H9 (cell line): ENCODE results near the gene DNAJC18. TPM values are rescaled to one million over a fixed set of nuclear protein-coding genes. Genes with fewer than 3 reads are reported as not detected.

ENCODE experiments used
- DNase-seq: peaks from one replicate; pipeline ENCODE4 v3.0.0-alpha.2; 2017
- H2AFZ ChIP-seq: one replicate; pipeline ENCODE4 v1.6.1; 2013; ENCODE audit warnings: mild to moderate bottlenecking, low read length, control low read depth, moderate library complexity
- H2AK5ac ChIP-seq: 2 replicates; pipeline ENCODE4 v1.6.1; 2013; ENCODE audit warnings: low read length, control low read depth, mixed read lengths; ENCODE audit not compliant: insufficient read length
- H2BK120ac ChIP-seq: one replicate; pipeline ENCODE4 v1.6.1; 2013; ENCODE audit warnings: low read depth, mild to moderate bottlenecking, low read length, control low read depth, inconsistent platforms; ENCODE audit not compliant: poor library complexity, severe bottlenecking
- H2BK12ac ChIP-seq: 2 replicates; pipeline ENCODE4 v1.6.1; 2013; ENCODE audit warnings: low read length, control low read depth, mixed read lengths, low read depth; ENCODE audit not compliant: insufficient read length
- H2BK15ac ChIP-seq: 2 replicates; pipeline ENCODE4 v1.6.1; 2013; ENCODE audit warnings: low read depth, low read length, control low read depth
- H2BK20ac ChIP-seq: one replicate; pipeline ENCODE4 v1.6.1; 2013; ENCODE audit warnings: low read depth, mild to moderate bottlenecking, low read length, control low read depth, inconsistent platforms; ENCODE audit not compliant: poor library complexity, severe bottlenecking
- H2BK5ac ChIP-seq: 2 replicates; pipeline ENCODE4 v1.6.1; 2013; ENCODE audit warnings: low read length, control low read depth, mixed read lengths; ENCODE audit not compliant: insufficient read length
- H3K14ac ChIP-seq: 2 replicates; pipeline ENCODE4 v1.6.1; 2013; ENCODE audit warnings: low read length, control low read depth; ENCODE audit not compliant: insufficient read depth
- H3K18ac ChIP-seq: 2 replicates; pipeline ENCODE4 v1.6.1; 2013; ENCODE audit warnings: low read depth, mild to moderate bottlenecking, mixed read lengths, low read length, control low read depth; ENCODE audit not compliant: insufficient read length
- H3K23ac ChIP-seq: 2 replicates; pipeline ENCODE4 v1.6.1; 2013; ENCODE audit warnings: low read length, control low read depth, mixed read lengths, low read depth; ENCODE audit not compliant: insufficient read length
- H3K23me2 ChIP-seq: 2 replicates; pipeline ENCODE4 v1.6.1; 2013; ENCODE audit warnings: low read depth, mild to moderate bottlenecking, mixed read lengths, low read length, control low read depth; ENCODE audit not compliant: insufficient read length, poor library complexity, severe bottlenecking
- H3K27ac ChIP-seq: 2 replicates; pipeline ENCODE4 v1.5.1; 2013; ENCODE audit warnings: low read length, control low read depth, mixed read lengths, low read depth; ENCODE audit not compliant: insufficient read length
- H3K27me3 ChIP-seq: 2 replicates; pipeline ENCODE4 v1.6.1; 2013; ENCODE audit warnings: low read length, control low read depth, inconsistent platforms; ENCODE audit not compliant: insufficient read depth
- H3K4ac ChIP-seq: 2 replicates; pipeline ENCODE4 v1.6.1; 2013; ENCODE audit warnings: low read depth, mild to moderate bottlenecking, control low read depth, inconsistent platforms, low read length, moderate library complexity
- H3K4me1 ChIP-seq: 2 replicates; pipeline ENCODE4 v1.6.1; 2013; ENCODE audit warnings: low read length, control low read depth, inconsistent platforms; ENCODE audit not compliant: insufficient read depth
- H3K4me2 ChIP-seq: 2 replicates; pipeline ENCODE4 v1.6.1; 2013; ENCODE audit warnings: low read length, control low read depth, mixed read lengths; ENCODE audit not compliant: insufficient read length, insufficient read depth
- H3K56ac ChIP-seq: 2 replicates; pipeline ENCODE4 v1.6.1; 2013; ENCODE audit warnings: low read depth, mild to moderate bottlenecking, mixed read lengths, low read length, control low read depth; ENCODE audit not compliant: insufficient read length
- H3K79me1 ChIP-seq: 2 replicates; pipeline ENCODE4 v1.6.1; 2013; ENCODE audit warnings: low read depth, mild to moderate bottlenecking, moderate library complexity, low read length, control low read depth, inconsistent platforms; ENCODE audit not compliant: insufficient read depth, poor library complexity, severe bottlenecking
- H3K79me2 ChIP-seq: 2 replicates; pipeline ENCODE4 v1.6.1; 2013; ENCODE audit warnings: low read length, control low read depth, inconsistent platforms; ENCODE audit not compliant: insufficient read depth
- H3K9ac ChIP-seq: 2 replicates; pipeline ENCODE4 v1.6.1; 2013; ENCODE audit warnings: low read length, control low read depth, mixed read lengths; ENCODE audit not compliant: insufficient read length; ENCODE audit errors: extremely low read depth
- H3K9me3 ChIP-seq: one replicate; pipeline ENCODE4 v1.6.1; 2013; ENCODE audit warnings: low read depth, low read length, inconsistent platforms; ENCODE audit not compliant: control insufficient read depth
- H3T11ph ChIP-seq: one replicate; pipeline ENCODE4 v1.6.1; 2013; ENCODE audit warnings: mild to moderate bottlenecking, low read length, control low read depth, inconsistent platforms
- H4K20me1 ChIP-seq: one replicate; pipeline ENCODE4 v1.6.1; 2013; ENCODE audit not compliant: control insufficient read depth, insufficient read length, insufficient read depth
- H4K5ac ChIP-seq: 2 replicates; pipeline ENCODE4 v1.6.1; 2013; ENCODE audit warnings: low read depth, mild to moderate bottlenecking, mixed read lengths, low read length, control low read depth; ENCODE audit not compliant: insufficient read length
- H4K8ac ChIP-seq: replicated peaks from 2 replicates; pipeline ENCODE4 v1.6.1; 2013; ENCODE audit warnings: low read length, control low read depth, mixed read lengths, low read depth; ENCODE audit not compliant: insufficient read length
- H4K91ac ChIP-seq: 2 replicates; pipeline ENCODE4 v1.6.1; 2013; ENCODE audit warnings: low read depth, mild to moderate bottlenecking, moderate library complexity, mixed read lengths, low read length, control low read depth; ENCODE audit not compliant: insufficient read length
- H3K27ac Mint-ChIP-seq, 3 experiments: 2 replicates in 2 of 3; 3 replicates in 1 of 3; pipeline ENCODE4 v1.8.0; 2020 to 2021; ENCODE audit warnings: mixed read lengths in 3 of 3, mild to moderate bottlenecking in 1 of 3, moderate library complexity in 1 of 3
- H3K27me3 Mint-ChIP-seq: 2 replicates; pipeline ENCODE4 v1.8.0; 2021; ENCODE audit warnings: low read depth, mild to moderate bottlenecking, moderate library complexity, mixed read lengths
- H3K36me3 Mint-ChIP-seq, 3 experiments: 2 replicates in 2 of 3; 3 replicates in 1 of 3; pipeline ENCODE4 v1.8.0; 2020 to 2021; ENCODE audit warnings: low read depth in 3 of 3, mixed read lengths in 3 of 3; ENCODE audit not compliant: insufficient read depth in 1 of 3
- H3K4me1 Mint-ChIP-seq, 2 experiments: 2 replicates each; pipeline ENCODE4 v1.8.0; 2020; ENCODE audit warnings: mixed read lengths in 2 of 2
- H3K4me3 Mint-ChIP-seq, 2 experiments: 2 replicates in 1 of 2; 3 replicates in 1 of 2; pipeline ENCODE4 v1.8.0; 2020 to 2021; ENCODE audit warnings: mild to moderate bottlenecking in 2 of 2, mixed read lengths in 2 of 2, moderate library complexity in 1 of 2
- H3K9me3 Mint-ChIP-seq, 2 experiments: 2 replicates in 1 of 2; 3 replicates in 1 of 2; pipeline ENCODE4 v1.8.0; 2020; ENCODE audit warnings: mild to moderate bottlenecking in 2 of 2, mixed read lengths in 2 of 2, moderate library complexity in 1 of 2
- WGBS: extraction: QIAGEN DNeasy Blood & Tissue Kit; methylation state at CpG from one replicate; pipeline ENCODE4 v1.1.7; 2013; ENCODE audit warnings: missing lambda C conversion rate, low lambda C conversion rate, mixed read lengths; ENCODE audit not compliant: insufficient read length; ENCODE audit errors: extremely low coverage; 5-methylcytosine and 5-hydroxymethylcytosine counted together
- total RNA-seq: library from RNA; stranded (reverse); gene quantifications from 2 replicates; pipeline ENCODE4 v1.2.1, GENCODE V29; 2021
- TF ChIP-seq, protein P1 (sequence below): fragments of 200-600 bp; sonication (generic); conservative IDR thresholded peaks from 3 replicates; pipeline ENCODE4 v1.8.0; 2021; ENCODE audit warnings: antibody characterized with exemption, mild to moderate bottlenecking

Gene DNAJC18
- total RNA-seq, 1 experiment from 2014 or later = 26.5 TPM

DNA sequence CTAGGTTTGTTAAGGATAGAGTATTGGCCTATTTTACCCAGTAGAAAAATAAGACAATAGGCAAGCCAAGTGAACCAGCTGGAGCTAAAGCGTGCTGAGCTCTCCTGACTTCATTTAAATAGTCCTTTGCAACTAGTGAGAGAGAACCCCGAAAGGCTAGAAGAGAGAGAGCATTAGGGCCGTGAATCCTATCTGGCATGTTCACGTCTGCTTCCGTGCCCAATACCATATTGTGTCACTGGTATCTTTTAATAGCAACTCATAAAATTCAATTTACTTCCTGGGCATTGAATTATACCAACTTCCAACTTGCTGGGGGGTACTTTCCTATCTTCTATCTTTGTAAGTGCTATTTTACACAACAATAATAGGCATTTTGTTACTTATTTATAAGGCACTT, 13.8 kb downstream of the DNAJC18 start:
- H3K23me2 ChIP-seq = no peaks in the 10 kb centered on the region
- H3K79me1 ChIP-seq = no peaks in the 10 kb centered on the region
- no peaks in the 10 kb centered on the region for H3K79me2 ChIP-seq
- Mint-ChIP-seq H3K27me3 (no peaks in the 10 kb centered on the region), H3K4me1 (peaks cover 0 to 4% of the 10 kb centered on the region in 2 experiments; a peak in 1 of 4 replicates), H3K4me3 (no peak overlapping the region), H3K36me3 (peaks cover 5 to 63% (median 51%) of the 10 kb centered on the region in 3 experiments), H3K27ac (no peak overlapping the region; a peak in 1 of 7 replicates), H3K9me3 (no peaks in the 10 kb centered on the region)
- H2AK5ac ChIP-seq = no peak overlapping the region
- H3K4ac ChIP-seq = no peak overlapping the region
- WGBS = no CpG with 5 or more reads among the region's 5 CpGs
- TF ChIP-seq, protein P1, sequence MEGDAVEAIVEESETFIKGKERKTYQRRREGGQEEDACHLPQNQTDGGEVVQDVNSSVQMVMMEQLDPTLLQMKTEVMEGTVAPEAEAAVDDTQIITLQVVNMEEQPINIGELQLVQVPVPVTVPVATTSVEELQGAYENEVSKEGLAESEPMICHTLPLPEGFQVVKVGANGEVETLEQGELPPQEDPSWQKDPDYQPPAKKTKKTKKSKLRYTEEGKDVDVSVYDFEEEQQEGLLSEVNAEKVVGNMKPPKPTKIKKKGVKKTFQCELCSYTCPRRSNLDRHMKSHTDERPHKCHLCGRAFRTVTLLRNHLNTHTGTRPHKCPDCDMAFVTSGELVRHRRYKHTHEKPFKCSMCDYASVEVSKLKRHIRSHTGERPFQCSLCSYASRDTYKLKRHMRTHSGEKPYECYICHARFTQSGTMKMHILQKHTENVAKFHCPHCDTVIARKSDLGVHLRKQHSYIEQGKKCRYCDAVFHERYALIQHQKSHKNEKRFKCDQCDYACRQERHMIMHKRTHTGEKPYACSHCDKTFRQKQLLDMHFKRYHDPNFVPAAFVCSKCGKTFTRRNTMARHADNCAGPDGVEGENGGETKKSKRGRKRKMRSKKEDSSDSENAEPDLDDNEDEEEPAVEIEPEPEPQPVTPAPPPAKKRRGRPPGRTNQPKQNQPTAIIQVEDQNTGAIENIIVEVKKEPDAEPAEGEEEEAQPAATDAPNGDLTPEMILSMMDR = no peak
- no peaks in the 10 kb centered on the region for H4K20me1 ChIP-seq
- no peak overlapping the region for H2BK120ac ChIP-seq
- no peak overlapping the region for H3K27ac ChIP-seq
- no peak overlapping the region for H2BK15ac ChIP-seq
- no peak overlapping the region for H3K14ac ChIP-seq
- no peak overlapping the region for H3K23ac ChIP-seq
- H2BK12ac ChIP-seq = no peak overlapping the region
- no peak overlapping the region for H2BK5ac ChIP-seq
- H4K91ac ChIP-seq = no peak overlapping the region
- no peak overlapping the region for H4K8ac ChIP-seq
- no peak for DNase-seq
- H3K9ac ChIP-seq = no peak overlapping the region
- no peak overlapping the region for H2AFZ ChIP-seq
- no peaks in the 10 kb centered on the region for H3K27me3 ChIP-seq
- H4K5ac ChIP-seq = no peak overlapping the region
- H3K9me3 ChIP-seq = no peaks in the 10 kb centered on the region
- no peak overlapping the region for H2BK20ac ChIP-seq
- no peaks in the 10 kb centered on the region for H3K4me1 ChIP-seq
- no peak overlapping the region for H3T11ph ChIP-seq
- H3K4me2 ChIP-seq = no peak overlapping the region
- no peak overlapping the region for H3K56ac ChIP-seq
- H3K18ac ChIP-seq = no peak overlapping the region
